Cerebellar nuclear complex (tissue), 1 donor: ENCODE data around the gene PDHX.

ENCODE experiments used
- DNase-seq, 2 experiments: peaks; one replicate each; lab custom pipeline; 2025; lab: John Stamatoyannopoulos, UW

Gene PDHX

GRCh38 chr11:34988294-34989255, 72.2 kb downstream of the PDHX start:
- no peak for DNase-seq

- DNase-seq = no peak
These were observed 74.5 kb downstream of the PDHX start for GRCh38 chr11:34990916-34991315.

GRCh38 chr11:34994854-34995253, 78.4 kb downstream of the PDHX start:
- no peak for DNase-seq

GRCh38 chr11:34996958-34997357, 80.5 kb downstream of the PDHX start:
- no peak for DNase-seq

GRCh38 chr11:34997952-34998528, 81.6 kb downstream of the PDHX start:
- no peak for DNase-seq

- no peak for DNase-seq
These were observed 83.0 kb downstream of the PDHX start for GRCh38 chr11:34999453-34999852.

GRCh38 chr11:35003186-35003585, 86.8 kb downstream of the PDHX start:
- no peak for DNase-seq

GRCh38 chr11:35003658-35004057, 87.2 kb downstream of the PDHX start:
- no peak for DNase-seq

GRCh38 chr11:35005141-35005780, 88.8 kb downstream of the PDHX start:
- no peak for DNase-seq

- DNase-seq = no peak
These were observed 90.1 kb downstream of the PDHX start for GRCh38 chr11:35006389-35007128.

- DNase-seq = no peak
These were observed 90.9 kb downstream of the PDHX start for GRCh38 chr11:35007277-35007676.

GRCh38 chr11:35009191-35009943, 92.9 kb downstream of the PDHX start:
- DNase-seq = no peak

GRCh38 chr11:35009944-35010342, 93.5 kb downstream of the PDHX start:
- no peak for DNase-seq

GRCh38 chr11:35010654-35011053, 94.2 kb downstream of the PDHX start:
- no peak for DNase-seq

GRCh38 chr11:35011389-35011788, 95.0 kb downstream of the PDHX start:
- no peak for DNase-seq

GRCh38 chr11:35011944-35012343, 95.5 kb downstream of the PDHX start:
- no peak for DNase-seq

- DNase-seq = no peak
These were observed 96.2 kb downstream of the PDHX start for GRCh38 chr11:35012467-35013191.

- DNase-seq = no peak
These were observed 97.3 kb downstream of the PDHX start for GRCh38 chr11:35013514-35014233.

GRCh38 chr11:35014346-35014745, 97.9 kb downstream of the PDHX start:
- DNase-seq = no peak
